Astrocyte (in vitro differentiated cells and primary cell): ENCODE results near the gene BDNF. TPM values are rescaled to one million over a fixed set of nuclear protein-coding genes. Genes with fewer than 3 reads are reported as not detected.

Experiments used
- DNase-seq: peaks from one replicate; pipeline ENCODE4 v3.0.0-alpha.2; 2010; ENCODE audit warnings: low read depth
- FAIRE-seq: peaks from 2 replicates; lab custom pipeline; 2011; peaks lifted over from hg19 to GRCh38; lab: Jason Lieb, UNC
- H2AFZ ChIP-seq: 2 replicates; pipeline ENCODE4 v1.6.0; 2012; ENCODE audit warnings: low read depth, low read length, inconsistent platforms
- H3K27ac ChIP-seq: 2 replicates; pipeline ENCODE4 v1.5.1; 2011; ENCODE audit warnings: low read depth, low read length, inconsistent platforms
- H3K27me3 ChIP-seq: 2 replicates; pipeline ENCODE4 v1.6.0; 2011; ENCODE audit warnings: low read length, inconsistent platforms; ENCODE audit not compliant: insufficient read depth
- H3K36me3 ChIP-seq: 2 replicates; pipeline ENCODE4 v1.5.1; 2011; ENCODE audit warnings: low read length, inconsistent platforms; ENCODE audit not compliant: insufficient read depth
- H3K4me1 ChIP-seq: 2 replicates; pipeline ENCODE4 v1.5.1; 2011; ENCODE audit warnings: low read length, inconsistent platforms; ENCODE audit not compliant: insufficient read depth
- H3K4me2 ChIP-seq: 2 replicates; pipeline ENCODE4 v1.6.0; 2012; ENCODE audit warnings: low read length, inconsistent platforms
- H3K4me3 ChIP-seq: 2 replicates; pipeline ENCODE4 v1.5.1; 2011; ENCODE audit warnings: low read depth, mild to moderate bottlenecking, low read length, inconsistent platforms; ENCODE audit not compliant: insufficient read depth
- H3K79me2 ChIP-seq: 2 replicates; pipeline ENCODE4 v1.6.0; 2012; ENCODE audit warnings: mild to moderate bottlenecking, low read length, inconsistent platforms; ENCODE audit not compliant: insufficient read depth
- H3K9ac ChIP-seq: 2 replicates; pipeline ENCODE4 v1.6.0; 2012; ENCODE audit warnings: mild to moderate bottlenecking, low read length, inconsistent platforms
- H3K9me3 ChIP-seq: 2 replicates; pipeline ENCODE4 v1.5.1; 2012; ENCODE audit warnings: low read depth, mild to moderate bottlenecking, low read length, inconsistent platforms; ENCODE audit not compliant: insufficient read depth
- H4K20me1 ChIP-seq: 2 replicates; pipeline ENCODE4 v1.6.0; 2012; ENCODE audit warnings: low read length, inconsistent platforms; ENCODE audit not compliant: insufficient read depth
- H3K27ac Mint-ChIP-seq: one replicate; pipeline ENCODE4 v1.8.0; 2021; ENCODE audit warnings: mild to moderate bottlenecking, mixed read lengths; ENCODE audit not compliant: unreplicated experiment
- H3K27me3 Mint-ChIP-seq: one replicate; pipeline ENCODE4 v1.8.0; 2021; ENCODE audit warnings: low read depth, mixed read lengths; ENCODE audit not compliant: unreplicated experiment
- H3K36me3 Mint-ChIP-seq: one replicate; pipeline ENCODE4 v1.8.0; 2021; ENCODE audit warnings: low read depth, mixed read lengths; ENCODE audit not compliant: unreplicated experiment
- H3K4me1 Mint-ChIP-seq: one replicate; pipeline ENCODE4 v1.8.0; 2021; ENCODE audit warnings: low read depth, mixed read lengths; ENCODE audit not compliant: unreplicated experiment
- H3K4me3 Mint-ChIP-seq: one replicate; pipeline ENCODE4 v1.8.0; 2021; ENCODE audit warnings: mild to moderate bottlenecking, moderate library complexity, mixed read lengths; ENCODE audit not compliant: unreplicated experiment
- H3K9me3 Mint-ChIP-seq: one replicate; pipeline ENCODE4 v1.8.0; 2021; ENCODE audit warnings: mild to moderate bottlenecking, mixed read lengths; ENCODE audit not compliant: unreplicated experiment
- CTCF ChIP-seq: IDR thresholded peaks from 2 replicates; pipeline ENCODE4 v1.5.1; 2011; ENCODE audit warnings: low read depth, mild to moderate bottlenecking, inconsistent platforms, low read length, moderate library complexity; ENCODE audit not compliant: insufficient read depth
- EZH2 ChIP-seq: IDR thresholded peaks from 2 replicates; pipeline ENCODE4 v1.6.1; 2012; ENCODE audit warnings: mild to moderate bottlenecking, low read length, inconsistent platforms; ENCODE audit not compliant: insufficient read depth
- total RNA-seq: library from RNA; stranded (reverse); gene quantifications from 2 replicates; pipeline ENCODE4 v1.2.1, GENCODE V29; 2021

BDNF gene
- total RNA-seq, 1 donor from 2014 or later = 27.2 TPM

DNA sequence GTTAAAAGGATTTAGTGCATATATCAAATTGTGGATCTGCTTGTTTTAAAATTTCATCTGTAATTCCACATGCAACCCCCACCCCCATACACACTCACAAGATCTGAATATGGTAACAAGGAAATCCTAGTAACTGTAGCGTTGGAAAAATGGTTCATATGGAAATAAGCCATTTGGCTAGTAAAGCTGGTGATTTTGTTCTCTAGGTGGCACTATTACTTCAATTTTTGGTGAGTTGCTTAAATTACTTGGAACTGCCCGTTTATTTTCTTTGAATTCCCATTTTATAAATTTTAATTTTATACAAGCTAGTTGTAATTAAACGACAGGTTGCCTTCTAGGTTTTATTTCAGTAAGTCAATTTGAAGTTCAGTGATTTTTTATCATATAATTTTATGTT, 5.3 kb downstream of the BDNF start:
- no peaks in the 10 kb centered on the region for H3K27me3 ChIP-seq
- no peaks in the 10 kb centered on the region for H3K36me3 Mint-ChIP-seq
- DNase-seq (peak; percentile 36), FAIRE-seq (peak; percentile 41)
- H3K9me3 ChIP-seq = no peaks in the 10 kb centered on the region
- peaks cover 22% of the 10 kb centered on the region for H3K4me1 ChIP-seq
- H3K9ac ChIP-seq = no peak overlapping the region
- H3K4me3 ChIP-seq = no peak overlapping the region
- H3K27me3 Mint-ChIP-seq = no peaks in the 10 kb centered on the region
- no peak overlapping the region for H3K27ac Mint-ChIP-seq
- H3K27ac ChIP-seq = no peak overlapping the region
- H3K9me3 Mint-ChIP-seq = no peaks in the 10 kb centered on the region
- H3K4me2 ChIP-seq = peak overlapping the region; percentile 92
- peaks cover 67% of the 10 kb centered on the region for H4K20me1 ChIP-seq
- peaks cover 47% of the 10 kb centered on the region for H3K4me1 Mint-ChIP-seq
- TF ChIP-seq EZH2 = no peak
- peak; percentile 47 for TF ChIP-seq CTCF
- H3K4me3 Mint-ChIP-seq = no peak overlapping the region
- H3K79me2 ChIP-seq = peaks cover 99% of the 10 kb centered on the region
- no peaks in the 10 kb centered on the region for H3K36me3 ChIP-seq
- no peak overlapping the region for H2AFZ ChIP-seq

- H3K9ac ChIP-seq = no peak overlapping the region
- Mint-ChIP-seq H3K4me3 (no peak overlapping the region), H3K36me3 (no peaks in the 10 kb centered on the region), H3K4me1 (peaks cover 47% of the 10 kb centered on the region), H3K9me3 (no peaks in the 10 kb centered on the region), H3K27me3 (no peaks in the 10 kb centered on the region), H3K27ac (no peak overlapping the region)
- peaks cover 22% of the 10 kb centered on the region for H3K4me1 ChIP-seq
- no peak overlapping the region for H3K4me3 ChIP-seq
- H3K4me2 ChIP-seq = no peak overlapping the region
- H3K79me2 ChIP-seq = peaks cover 100% of the 10 kb centered on the region
- no peak for TF ChIP-seq EZH2
- TF ChIP-seq CTCF = no peak
- no peaks in the 10 kb centered on the region for H3K36me3 ChIP-seq
- FAIRE-seq (no peak), DNase-seq (peak; percentile 38)
- peaks cover 80% of the 10 kb centered on the region for H4K20me1 ChIP-seq
- H3K27me3 ChIP-seq = no peaks in the 10 kb centered on the region
- no peak overlapping the region for H2AFZ ChIP-seq
- H3K27ac ChIP-seq = no peak overlapping the region
- H3K9me3 ChIP-seq = no peaks in the 10 kb centered on the region
These were observed 6.9 kb downstream of the BDNF start for GRCh38 chr11:27693398-27693797.

DNA sequence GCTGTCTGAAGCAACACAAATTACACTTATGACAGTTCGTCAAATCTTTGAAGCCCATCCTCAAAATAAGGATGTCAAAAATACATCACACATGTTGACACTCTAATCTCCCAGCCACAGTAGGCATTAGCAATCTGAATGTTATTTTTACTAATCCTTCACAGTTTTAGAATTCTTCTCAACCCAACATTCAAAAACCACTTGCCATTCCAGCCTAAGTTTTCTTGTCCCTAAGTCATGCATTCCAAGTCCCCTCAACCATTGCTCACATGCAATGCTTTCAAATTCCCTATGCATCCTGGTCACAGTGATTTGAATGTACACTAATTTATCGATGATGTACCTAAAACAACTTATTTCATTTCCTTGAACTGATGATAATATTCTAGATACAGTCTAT, 7.5 kb downstream of the BDNF start:
- Mint-ChIP-seq H3K9me3 (no peaks in the 10 kb centered on the region), H3K36me3 (peaks cover under 1% of the 10 kb centered on the region)
- peaks cover 84% of the 10 kb centered on the region for H4K20me1 ChIP-seq

More for the DNA sequence above, 7.5 kb downstream of the BDNF start:
- Histone ChIP-seq H3K27me3 (no peaks in the 10 kb centered on the region), H3K4me3 (no peak overlapping the region), H3K9me3 (no peaks in the 10 kb centered on the region), H3K27ac (no peak overlapping the region), H3K4me1 (peaks cover 22% of the 10 kb centered on the region), H3K4me2 (no peak overlapping the region), H2AFZ (no peak overlapping the region), H3K79me2 (peaks cover 100% of the 10 kb centered on the region), H3K9ac (no peak overlapping the region), H3K36me3 (no peaks in the 10 kb centered on the region)
- H3K4me1 Mint-ChIP-seq = peaks cover 50% of the 10 kb centered on the region
- TF ChIP-seq EZH2 (no peak), CTCF (no peak)
- no peaks in the 10 kb centered on the region for H3K27me3 Mint-ChIP-seq
- no peak for DNase-seq
- H3K27ac Mint-ChIP-seq = no peak overlapping the region
- peak; percentile 59 for FAIRE-seq
- H3K4me3 Mint-ChIP-seq = no peak overlapping the region
